Fibroblast of upper back skin (primary cell): ENCODE data around the gene RNF152.
A peak's percentile ranks its signal among the peaks of the same experiment; 100 is the strongest.
"Not testable (repeated sequence)": the region's sequence is repeated elsewhere in the genome, so short reads cannot be mapped to it uniquely, and the experiment has no call there.

ENCODE experiments used
- DNase-seq: peaks from one replicate; pipeline ENCODE4 v3.0.0-alpha.2; 2013

Gene RNF152

GRCh38 chr18:61808286-61808685 lies 84.5 kb downstream of the RNF152 start:
- no peak for DNase-seq

- DNase-seq: no peak
Observed at GRCh38 chr18:61803393-61803792, 89.4 kb downstream of the RNF152 start.

GRCh38 chr18:61797696-61798590 lies 94.9 kb downstream of the RNF152 start:
- DNase-seq: no peak

- no peak for DNase-seq
Observed at GRCh38 chr18:61791031-61791430, 101.8 kb downstream of the RNF152 start.

- not testable (repeated sequence) for DNase-seq
Observed at GRCh38 chr18:61787011-61787670, 105.7 kb downstream of the RNF152 start.

- DNase-seq: no peak
Observed at GRCh38 chr18:61785588-61785987, 107.2 kb downstream of the RNF152 start.

GRCh38 chr18:61784834-61785233 lies 108.0 kb downstream of the RNF152 start:
- DNase-seq: no peak

GRCh38 chr18:61782545-61782944 lies 110.3 kb downstream of the RNF152 start:
- DNase-seq: no peak

- not testable (repeated sequence) for DNase-seq
Observed at GRCh38 chr18:61776201-61776600, 116.6 kb downstream of the RNF152 start.

- no peak for DNase-seq
Observed at GRCh38 chr18:61774846-61775245, 118.0 kb downstream of the RNF152 start.

GRCh38 chr18:61772293-61772848 lies 120.4 kb downstream of the RNF152 start:
- no peak for DNase-seq

GRCh38 chr18:61771861-61772260 lies 120.9 kb downstream of the RNF152 start:
- DNase-seq: no peak

GRCh38 chr18:61770279-61770678 lies 122.5 kb downstream of the RNF152 start:
- DNase-seq: no peak

GRCh38 chr18:61766266-61766884 lies 126.4 kb downstream of the RNF152 start:
- no peak for DNase-seq

GRCh38 chr18:61765097-61765496 lies 127.7 kb downstream of the RNF152 start:
- peak; percentile 86 for DNase-seq

GRCh38 chr18:61764381-61764780 lies 128.4 kb downstream of the RNF152 start:
- DNase-seq: peak; percentile 39

- DNase-seq: no peak
Observed at GRCh38 chr18:61761875-61762274, 130.9 kb downstream of the RNF152 start.
